Measurements from ENCODE around the gene RHOH. TPM values are rescaled to one million over a fixed set of nuclear protein-coding genes. Genes with fewer than 3 reads are reported as not detected.
A peak's percentile ranks its signal among the peaks of the same experiment; 100 is the strongest.
"Not testable (repeated sequence)": the region's sequence is repeated elsewhere in the genome, so short reads cannot be mapped to it uniquely, and the experiment has no call there.

The RHOH gene, protein sequence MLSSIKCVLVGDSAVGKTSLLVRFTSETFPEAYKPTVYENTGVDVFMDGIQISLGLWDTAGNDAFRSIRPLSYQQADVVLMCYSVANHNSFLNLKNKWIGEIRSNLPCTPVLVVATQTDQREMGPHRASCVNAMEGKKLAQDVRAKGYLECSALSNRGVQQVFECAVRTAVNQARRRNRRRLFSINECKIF
- total RNA-seq: 1 to 10 TPM in 3 of 4 donors, under 1 TPM in 1; 0.91 to 3.5 (median 1.5) TPM

DNA sequence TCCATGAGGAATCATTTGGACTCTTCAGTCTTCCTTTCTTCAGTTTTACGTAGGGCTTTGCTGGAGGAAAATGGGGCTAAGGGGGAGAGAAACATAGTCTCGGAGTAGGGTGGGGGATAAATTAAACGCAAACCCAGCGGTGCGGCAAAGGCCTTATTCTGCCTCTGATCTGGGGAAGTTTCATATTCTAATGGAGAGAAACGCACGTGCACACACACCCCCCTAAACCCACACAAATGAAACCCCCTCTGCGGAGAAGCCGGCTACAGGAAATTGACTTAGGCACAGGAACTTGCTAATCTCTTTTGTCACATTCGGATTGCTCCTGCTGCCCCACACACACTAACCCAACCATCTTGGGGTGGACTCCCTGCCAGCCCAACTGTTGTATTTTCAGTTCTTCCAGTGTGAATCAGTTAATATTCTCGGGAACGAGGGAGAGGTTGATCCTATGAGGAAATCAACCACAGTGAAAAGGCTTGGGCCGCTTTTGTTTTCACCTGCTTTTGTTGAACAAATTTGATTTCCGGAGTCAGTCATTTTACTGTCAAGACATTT, at the start of gene RHOH:
Gene RHOH, plus strand, starts transcription at position 308 of the 558 bp plus-strand sequence. CDS start 46,356 bp downstream, outside the sequence.
- Histone ChIP-seq H3K27me3 (no peaks in the 10 kb centered on the region), H3K4me1 (no peaks in the 10 kb centered on the region), H3K27ac (peak within 1 kb of the TSS; percentile 50), H3K4me3 (peak within 1 kb of the TSS; percentile 20), H3K36me3 (no peaks in the 10 kb centered on the region), H3K9me3 (no peaks in the 10 kb centered on the region)
- WGBS: 61% methylated on average over 14 of the region's 14 CpGs
- DNase-seq (ENCODE audit: low spot score in 2 of 2): no peak
- TF ChIP-seq, protein P1, sequence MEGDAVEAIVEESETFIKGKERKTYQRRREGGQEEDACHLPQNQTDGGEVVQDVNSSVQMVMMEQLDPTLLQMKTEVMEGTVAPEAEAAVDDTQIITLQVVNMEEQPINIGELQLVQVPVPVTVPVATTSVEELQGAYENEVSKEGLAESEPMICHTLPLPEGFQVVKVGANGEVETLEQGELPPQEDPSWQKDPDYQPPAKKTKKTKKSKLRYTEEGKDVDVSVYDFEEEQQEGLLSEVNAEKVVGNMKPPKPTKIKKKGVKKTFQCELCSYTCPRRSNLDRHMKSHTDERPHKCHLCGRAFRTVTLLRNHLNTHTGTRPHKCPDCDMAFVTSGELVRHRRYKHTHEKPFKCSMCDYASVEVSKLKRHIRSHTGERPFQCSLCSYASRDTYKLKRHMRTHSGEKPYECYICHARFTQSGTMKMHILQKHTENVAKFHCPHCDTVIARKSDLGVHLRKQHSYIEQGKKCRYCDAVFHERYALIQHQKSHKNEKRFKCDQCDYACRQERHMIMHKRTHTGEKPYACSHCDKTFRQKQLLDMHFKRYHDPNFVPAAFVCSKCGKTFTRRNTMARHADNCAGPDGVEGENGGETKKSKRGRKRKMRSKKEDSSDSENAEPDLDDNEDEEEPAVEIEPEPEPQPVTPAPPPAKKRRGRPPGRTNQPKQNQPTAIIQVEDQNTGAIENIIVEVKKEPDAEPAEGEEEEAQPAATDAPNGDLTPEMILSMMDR (IDR thresholded peaks at IDR 0.05): no peak
- TF ChIP-seq POLR2A (IDR thresholded peaks at IDR 0.05): peak in 1 of 2 donors; percentile 28

DNA sequence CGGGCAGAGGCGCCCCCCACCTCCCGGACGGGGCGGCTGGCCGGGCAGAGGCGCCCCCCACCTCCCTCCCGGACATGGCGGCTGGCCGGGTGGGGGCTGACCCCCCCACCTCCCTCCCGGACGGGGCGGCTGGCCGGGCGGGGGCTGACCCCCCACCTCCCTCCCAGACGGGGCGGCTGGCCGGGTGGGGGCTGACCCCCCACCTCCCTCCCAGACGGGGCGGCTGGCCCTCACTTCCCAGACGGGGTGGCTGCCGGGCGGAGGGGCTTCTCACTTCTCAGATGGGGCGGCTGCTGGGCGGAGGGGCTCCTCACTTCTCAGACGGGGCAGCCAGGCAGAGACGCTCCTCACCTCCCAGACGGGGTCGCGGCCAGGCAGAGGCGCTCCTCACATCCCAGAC, 49.3 kb upstream of the RHOH start:
- not testable (repeated sequence) for H3K9me3 ChIP-seq; DNase-seq (ENCODE audit: low spot score in 2 of 2); H3K27ac ChIP-seq; H3K4me1 ChIP-seq; H3K27me3 ChIP-seq; H3K4me3 ChIP-seq
- H3K36me3 ChIP-seq: peaks cover 23% of the 10 kb centered on the region
- no CpG with 5 or more reads among the region's 31 CpGs for WGBS

DNA sequence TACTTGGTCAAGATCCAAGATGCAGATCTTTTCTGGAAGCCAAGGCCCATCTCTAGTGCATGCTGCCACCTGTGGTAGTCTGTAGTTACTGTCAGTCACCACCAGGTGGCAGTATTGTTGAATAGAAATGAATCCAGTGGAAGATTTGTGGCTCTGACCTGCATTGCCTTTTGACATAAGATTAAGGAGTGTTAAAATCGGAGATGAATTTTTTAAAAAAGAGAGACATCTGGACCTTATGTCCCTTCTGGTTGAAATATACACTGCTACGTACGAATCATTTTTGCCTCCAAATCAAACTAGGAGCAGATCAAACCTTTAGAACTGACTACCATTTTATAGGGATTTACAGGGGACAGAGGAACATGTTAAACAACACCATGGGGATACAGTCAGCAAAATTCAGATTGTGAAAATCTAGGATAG, 46.9 kb upstream of the RHOH start:
- Histone ChIP-seq H3K27me3 (no peaks in the 10 kb centered on the region), H3K4me3 (no peak overlapping the region), H3K36me3 (peaks cover 8% of the 10 kb centered on the region), H3K4me1 (no peaks in the 10 kb centered on the region), H3K9me3 (no peaks in the 10 kb centered on the region), H3K27ac (no peak overlapping the region)
- 93% methylated on average over 3 of the region's 3 CpGs for WGBS
- no peak for DNase-seq (ENCODE audit: low spot score in 2 of 2)
- TF ChIP-seq EP300 (IDR thresholded peaks at IDR 0.05) (no peak), POLR2AphosphoS5 (IDR thresholded peaks at IDR 0.05) (no peak), POLR2A (IDR thresholded peaks at IDR 0.05) (no peak)
- TF ChIP-seq, protein P1 (IDR thresholded peaks at IDR 0.05): peak; percentile 74 to 92

DNA sequence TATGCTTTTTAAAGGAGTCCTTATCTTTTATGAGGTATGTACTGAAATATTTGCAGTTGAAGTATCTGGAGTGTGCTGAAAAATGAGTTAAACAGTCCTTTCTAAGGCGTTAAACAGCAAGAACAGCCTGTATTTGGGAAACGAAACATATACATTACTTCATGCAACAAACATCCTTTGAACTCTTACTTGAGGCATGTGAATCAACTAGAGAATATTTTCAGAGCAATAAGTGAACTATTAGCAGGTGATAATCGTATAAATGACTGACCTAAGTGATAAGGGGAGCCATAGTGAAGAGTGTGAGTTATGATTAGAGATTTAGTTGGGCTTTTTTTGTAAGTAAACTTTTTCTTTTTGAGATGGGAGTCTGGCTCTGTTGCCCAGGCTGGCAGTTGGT, 45.9 kb upstream of the RHOH start:
- H3K27ac ChIP-seq: no peak overlapping the region
- no peaks in the 10 kb centered on the region for H3K27me3 ChIP-seq
- 93% methylated on average over 3 of the region's 3 CpGs for WGBS
- DNase-seq (ENCODE audit: low spot score in 2 of 2): no peak
- TF ChIP-seq, protein P1 (IDR thresholded peaks at IDR 0.05): no peak
- TF ChIP-seq POLR2AphosphoS5 (IDR thresholded peaks at IDR 0.05) (no peak), EP300 (IDR thresholded peaks at IDR 0.05) (no peak), POLR2A (IDR thresholded peaks at IDR 0.05) (no peak)
- H3K4me1 ChIP-seq: no peaks in the 10 kb centered on the region
- H3K9me3 ChIP-seq: no peaks in the 10 kb centered on the region
- no peak overlapping the region for H3K4me3 ChIP-seq
- H3K36me3 ChIP-seq: peaks cover 8% of the 10 kb centered on the region

DNA sequence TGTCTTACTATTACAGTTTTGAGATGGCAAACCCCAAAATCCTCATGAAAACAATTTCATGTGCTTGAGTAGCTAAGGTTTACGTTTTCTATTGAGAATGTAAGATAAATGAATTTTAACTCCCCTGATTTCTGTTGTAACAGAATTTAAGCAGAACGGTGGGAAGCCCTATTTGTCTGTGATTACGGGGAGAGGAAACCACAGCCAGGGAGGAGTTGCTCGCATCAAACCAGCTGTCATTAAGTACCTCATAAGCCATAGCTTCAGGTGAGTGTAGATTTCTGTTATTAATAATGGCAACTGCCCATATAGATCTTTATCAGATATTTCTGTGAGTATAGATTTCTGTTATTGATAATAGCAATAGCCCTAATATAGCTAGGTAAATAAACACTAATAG, 44.2 kb upstream of the RHOH start:
- 84% methylated on average over 4 of the region's 4 CpGs for WGBS
- Histone ChIP-seq H3K27me3 (no peaks in the 10 kb centered on the region), H3K4me1 (no peaks in the 10 kb centered on the region), H3K27ac (no peak overlapping the region), H3K36me3 (peaks cover 4% of the 10 kb centered on the region), H3K9me3 (no peaks in the 10 kb centered on the region), H3K4me3 (no peak overlapping the region)
- no peak for DNase-seq (ENCODE audit: low spot score in 2 of 2)
- TF ChIP-seq POLR2AphosphoS5 (IDR thresholded peaks at IDR 0.05) (no peak), EP300 (IDR thresholded peaks at IDR 0.05) (no peak), POLR2A (IDR thresholded peaks at IDR 0.05) (no peak)

DNA sequence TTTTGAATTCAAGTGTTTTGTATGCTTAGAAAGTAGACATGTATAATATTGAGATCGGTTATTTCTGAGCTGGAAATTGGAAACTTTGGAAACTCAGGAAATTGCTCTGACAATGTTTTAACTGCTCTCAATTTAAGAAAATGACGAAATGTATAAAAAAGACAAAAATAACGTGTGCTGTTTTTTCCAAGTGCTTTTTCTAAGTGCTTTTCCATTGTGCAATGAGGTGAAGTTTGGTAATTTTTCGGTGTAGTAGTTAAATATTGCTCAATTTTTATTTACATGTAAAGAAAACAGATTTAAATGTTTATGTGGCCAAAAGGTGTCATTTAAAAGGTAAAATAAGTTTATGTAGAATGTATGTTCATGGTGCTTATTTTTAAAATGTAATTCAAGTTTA, 39.4 kb upstream of the RHOH start:
- peaks cover 8% of the 10 kb centered on the region for H3K36me3 ChIP-seq
- no peak overlapping the region for H3K27ac ChIP-seq
- H3K27me3 ChIP-seq: no peaks in the 10 kb centered on the region
- TF ChIP-seq POLR2AphosphoS5 (IDR thresholded peaks at IDR 0.05) (no peak), POLR2A (IDR thresholded peaks at IDR 0.05) (no peak)
- DNase-seq (ENCODE audit: low spot score in 2 of 2): no peak
- no peaks in the 10 kb centered on the region for H3K9me3 ChIP-seq
- 94% methylated on average over 4 of the region's 4 CpGs for WGBS
- H3K4me3 ChIP-seq: no peak overlapping the region
- H3K4me1 ChIP-seq: no peaks in the 10 kb centered on the region

All from suprapubic skin (tissue), 4 donors.